H1 (cell line): ENCODE measurements around the gene ZNF618. TPM values are rescaled to one million over a fixed set of nuclear protein-coding genes. Genes with fewer than 3 reads are reported as not detected.

Experiments used
- CTCF ChIA-PET: fragments of 300-600 bp; sonication (Branson Sonifier 250); formaldehyde crosslinking; loops from one replicate; lab custom pipeline; 2021; ENCODE audit not compliant: partially characterized antibody; lab: Charles Lee
- POLR2A ChIA-PET: fragments of 300-600 bp; sonication (Branson Sonifier 250); formaldehyde crosslinking; loops from one replicate; lab custom pipeline; 2021; ENCODE audit warnings: inconsistent platforms; ENCODE audit not compliant: partially characterized antibody; lab: Charles Lee
- DNase-seq, 2 experiments: peaks; one replicate each; pipeline versions ENCODE4 v3.0.0 to v3.0.0-alpha.2; 2010 to 2022; ENCODE audit warnings: low spot score in 2 of 2, low read depth in 1 of 2, mixed read lengths in 1 of 2
- FAIRE-seq: peaks from 2 replicates; lab custom pipeline; 2011; peaks lifted over from hg19 to GRCh38; lab: Jason Lieb, UNC
- H2AFZ ChIP-seq: 2 replicates; pipeline ENCODE4 v1.8.1; 2012; ENCODE audit warnings: low read length, inconsistent platforms
- H2AK5ac ChIP-seq: 2 replicates; pipeline ENCODE4 v1.6.1; 2013; ENCODE audit warnings: low read depth, low read length
- H2BK120ac ChIP-seq: replicated peaks from 2 replicates; pipeline ENCODE3; 2013; ENCODE audit warnings: low read depth, low read length, inconsistent platforms
- H2BK12ac ChIP-seq: 2 replicates; pipeline ENCODE4 v1.6.1; 2013; ENCODE audit warnings: low read depth, low read length
- H2BK15ac ChIP-seq: 2 replicates; pipeline ENCODE4 v1.6.1; 2013; ENCODE audit warnings: low read length
- H2BK20ac ChIP-seq: 2 replicates; pipeline ENCODE4 v1.6.1; 2013; ENCODE audit warnings: low read length
- H2BK5ac ChIP-seq: 2 replicates; pipeline ENCODE4 v1.6.1; 2013; ENCODE audit warnings: low read depth, low read length
- H3K14ac ChIP-seq: 2 replicates; pipeline ENCODE4 v1.6.1; 2013; ENCODE audit warnings: inconsistent platforms; ENCODE audit not compliant: insufficient read length
- H3K18ac ChIP-seq: 2 replicates; pipeline ENCODE4 v1.6.1; 2013; ENCODE audit warnings: low read length; ENCODE audit errors: extremely low read depth
- H3K23ac ChIP-seq: 2 replicates; pipeline ENCODE4 v1.6.1; 2013; ENCODE audit warnings: inconsistent platforms; ENCODE audit not compliant: insufficient read length
- H3K23me2 ChIP-seq: 2 replicates; pipeline ENCODE4 v1.6.1; 2013; ENCODE audit warnings: low read depth, low read length
- H3K27ac ChIP-seq: 2 replicates; pipeline ENCODE4 v1.6.1; 2011; ENCODE audit warnings: low read depth, low read length, inconsistent platforms
- H3K27me3 ChIP-seq, 4 experiments: replicated peaks in 1 of 4; 1 replicate in 1 of 4; 2 replicates in 3 of 4; pipeline versions ENCODE4 v1.6.1 to v1.8.1; 2011 to 2013; ENCODE audit warnings: low read length in 3 of 4, mild to moderate bottlenecking in 3 of 4, inconsistent platforms in 2 of 4, mixed read lengths in 2 of 4, moderate library complexity in 1 of 4; ENCODE audit not compliant: control insufficient read depth in 3 of 4, insufficient read depth in 3 of 4; ENCODE audit errors: extremely low read depth in 1 of 4
- H3K36me3 ChIP-seq, 4 experiments: 2 replicates each; pipeline versions ENCODE4 v1.6.1 to v1.8.1; 2011 to 2013; ENCODE audit warnings: mild to moderate bottlenecking in 4 of 4, low read length in 3 of 4, moderate library complexity in 2 of 4, control low read depth in 1 of 4, inconsistent platforms in 1 of 4; ENCODE audit not compliant: insufficient read depth in 4 of 4, control insufficient read depth in 2 of 4
- H3K4ac ChIP-seq: replicated peaks from 2 replicates; pipeline ENCODE3; 2013; ENCODE audit warnings: low read length, low read depth, mixed read lengths, inconsistent platforms; ENCODE audit not compliant: insufficient read length
- H3K4me1 ChIP-seq, 4 experiments: replicated peaks in 1 of 4; 1 replicate in 1 of 4; 2 replicates in 3 of 4; pipeline versions ENCODE4 v1.6.1 to v1.8.1; 2011 to 2013; ENCODE audit warnings: low read length in 3 of 4, inconsistent platforms in 2 of 4, mixed read lengths in 1 of 4; ENCODE audit not compliant: insufficient read depth in 4 of 4, control insufficient read depth in 3 of 4
- H3K4me2 ChIP-seq, 2 experiments: 2 replicates each; pipeline versions ENCODE4 v1.6.1 to v1.8.1; 2011 to 2013; ENCODE audit warnings: low read depth in 2 of 2, low read length in 2 of 2, control low read depth in 1 of 2, inconsistent platforms in 1 of 2, mild to moderate bottlenecking in 1 of 2; ENCODE audit not compliant: insufficient read depth in 1 of 2
- H3K4me3 ChIP-seq, 4 experiments: fragments of 200-600, 300-600 bp in 1 of 4; sonication (generic), shearing (Covaris generic), sonication (Bioruptor Twin) in 1 of 4; 2 replicates each; pipeline versions ENCODE4 v1.5.1 to v1.8.1; 2011 to 2016; ENCODE audit warnings: low read length in 4 of 4, low read depth in 3 of 4, control low read depth in 2 of 4, inconsistent platforms in 2 of 4, mild to moderate bottlenecking in 2 of 4, mixed read lengths in 1 of 4, moderate library complexity in 1 of 4; ENCODE audit not compliant: insufficient read depth in 2 of 4; ENCODE audit errors: extremely low read depth in 1 of 4
- H3K56ac ChIP-seq: replicated peaks from 2 replicates; pipeline ENCODE3; 2013; ENCODE audit warnings: low read depth, mild to moderate bottlenecking, mixed read lengths, low read length, inconsistent platforms; ENCODE audit not compliant: insufficient read length
- H3K79me1 ChIP-seq: 2 replicates; pipeline ENCODE4 v1.6.1; 2013; ENCODE audit warnings: low read depth, low read length, control low read depth
- H3K79me2 ChIP-seq, 2 experiments: 2 replicates each; pipeline versions ENCODE4 v1.6.1 to v1.8.1; 2012 to 2013; ENCODE audit warnings: low read length in 2 of 2, mild to moderate bottlenecking in 2 of 2, inconsistent platforms in 1 of 2; ENCODE audit not compliant: insufficient read depth in 2 of 2, control insufficient read depth in 1 of 2
- H3K9ac ChIP-seq, 4 experiments: replicated peaks in 1 of 4; 1 replicate in 1 of 4; 2 replicates in 3 of 4; pipeline versions ENCODE4 v1.6.1 to v1.8.1; 2011 to 2013; ENCODE audit warnings: low read depth in 3 of 4, low read length in 3 of 4, control low read depth in 2 of 4, mild to moderate bottlenecking in 2 of 4, moderate library complexity in 2 of 4, inconsistent platforms in 1 of 4; ENCODE audit errors: extremely low read depth in 1 of 4
- H3K9me3 ChIP-seq, 2 experiments: 2 replicates each; pipeline versions ENCODE4 v1.6.1 to v1.8.1; 2012 to 2013; ENCODE audit warnings: mild to moderate bottlenecking in 2 of 2, moderate library complexity in 2 of 2, control low read depth in 1 of 2, inconsistent platforms in 1 of 2, low read depth in 1 of 2, low read length in 1 of 2, mixed read lengths in 1 of 2; ENCODE audit not compliant: insufficient read depth in 2 of 2
- H4K20me1 ChIP-seq, 2 experiments: replicated peaks in 1 of 2; 2 replicates each; pipeline versions ENCODE3 to v1.8.1; 2011 to 2013; ENCODE audit warnings: inconsistent platforms in 2 of 2, low read length in 2 of 2, mild to moderate bottlenecking in 1 of 2; ENCODE audit not compliant: insufficient read depth in 2 of 2, control insufficient read depth in 1 of 2
- H4K5ac ChIP-seq: 2 replicates; pipeline ENCODE4 v1.6.1; 2013; ENCODE audit warnings: low read length, low read depth, mixed read lengths, inconsistent platforms; ENCODE audit not compliant: insufficient read length
- H4K8ac ChIP-seq: 2 replicates; pipeline ENCODE4 v1.8.0; 2013; ENCODE audit warnings: mild to moderate bottlenecking, moderate library complexity, low read length, inconsistent platforms; ENCODE audit not compliant: insufficient read depth; ENCODE audit errors: extremely low read depth
- H4K91ac ChIP-seq: replicated peaks from 2 replicates; pipeline ENCODE3; 2013; ENCODE audit warnings: low read length, mixed read lengths, inconsistent platforms; ENCODE audit not compliant: insufficient read length
- ATF3 ChIP-seq: IDR thresholded peaks from 2 replicates; pipeline ENCODE4 v1.6.1; 2011; ENCODE audit warnings: low read depth, mild to moderate bottlenecking, low read length; ENCODE audit not compliant: insufficient read depth
- BACH1 ChIP-seq: IDR thresholded peaks from 2 replicates; pipeline ENCODE4 v1.6.1; 2012; ENCODE audit warnings: low read length, improper control_type of control experiment
- BRCA1 ChIP-seq: IDR thresholded peaks from 2 replicates; pipeline ENCODE4 v1.6.1; 2012; ENCODE audit warnings: low read depth, low read length, improper control_type of control experiment
- CHD1 ChIP-seq: IDR thresholded peaks from 2 replicates; pipeline ENCODE4 v1.6.1; 2012; ENCODE audit warnings: low read depth, low read length, improper control_type of control experiment
- GABPA ChIP-seq: IDR thresholded peaks from 2 replicates; pipeline ENCODE4 v1.6.1; 2011; ENCODE audit warnings: mild to moderate bottlenecking, low read length, moderate library complexity, borderline replicate concordance; ENCODE audit not compliant: insufficient read depth
- GTF2F1 ChIP-seq: IDR thresholded peaks from 2 replicates; pipeline ENCODE4 v1.6.1; 2012; ENCODE audit warnings: low read depth, low read length, improper control_type of control experiment, borderline replicate concordance
- HDAC2 ChIP-seq, 2 experiments: fragments of 300-600 bp in 1 of 2; sonication (generic) in 1 of 2; IDR thresholded peaks; 2 replicates each; pipeline ENCODE4 v1.6.1; 2011 to 2012; ENCODE audit warnings: low read depth in 2 of 2, low read length in 2 of 2, mild to moderate bottlenecking in 2 of 2, moderate library complexity in 2 of 2, borderline replicate concordance in 1 of 2, inconsistent platforms in 1 of 2
- JUN ChIP-seq: IDR thresholded peaks from 2 replicates; pipeline ENCODE4 v1.6.1; 2011; ENCODE audit warnings: low read depth, mild to moderate bottlenecking, improper control_type of control experiment, low read length
- JUND ChIP-seq: IDR thresholded peaks from 2 replicates; pipeline ENCODE4 v1.6.1; 2011; ENCODE audit warnings: mild to moderate bottlenecking, improper control_type of control experiment, low read length
- NANOG ChIP-seq: IDR thresholded peaks from 2 replicates; pipeline ENCODE4 v1.6.1; 2011; ENCODE audit warnings: low read length, low read depth, mild to moderate bottlenecking, inconsistent platforms; ENCODE audit not compliant: insufficient read depth, poor library complexity, severe bottlenecking
- SP4 ChIP-seq: IDR thresholded peaks from 2 replicates; pipeline ENCODE4 v1.6.1; 2012; ENCODE audit warnings: low read length, inconsistent platforms
- SRF ChIP-seq: IDR thresholded peaks from 2 replicates; pipeline ENCODE4 v1.6.1; 2011; ENCODE audit warnings: mild to moderate bottlenecking, low read depth, low read length, moderate library complexity
- TAF7 ChIP-seq: optimal IDR thresholded peaks from 2 replicates; pipeline ENCODE3; 2011; ENCODE audit warnings: low read depth, mild to moderate bottlenecking, inconsistent platforms, low read length, moderate library complexity, borderline replicate concordance
- TCF12 ChIP-seq: IDR thresholded peaks from 2 replicates; pipeline ENCODE4 v1.6.1; 2011; ENCODE audit warnings: low read depth, mild to moderate bottlenecking, low read length
- WGBS, 2 experiments: shearing (Covaris generic) in 1 of 2; methylation state at CpG; one replicate each; pipeline versions ENCODE4 v1.1.6 to v1.1.7; 2013 to 2015; ENCODE audit warnings: low lambda C conversion rate in 2 of 2, mixed read lengths in 2 of 2, inconsistent platforms in 1 of 2, low coverage in 1 of 2, missing lambda C conversion rate in 1 of 2; ENCODE audit not compliant: insufficient replicate concordance in 2 of 2, insufficient coverage in 1 of 2, insufficient read length in 1 of 2; ENCODE audit errors: extremely low coverage in 1 of 2, missing lambda C conversion rate in 1 of 2; 5-methylcytosine and 5-hydroxymethylcytosine counted together
- polyA plus RNA-seq, 7 experiments: library from polyadenylated mRNA; depleted of rRNA in 3 of 7; stranded (reverse) in 5 of 7; unstranded in 2 of 7; fragments of >200 nt in 5 of 7; fragments of 200-250 nt in 2 of 7; gene quantifications; 1 replicate in 5 of 7; 2 replicates in 1 of 7; 4 replicates in 1 of 7; pipeline versions ENCODE4 v1.2.1 to v1.2.3, GENCODE V29; 2011 to 2013; ENCODE audit warnings: missing spikeins in 2 of 7, mixed read lengths in 2 of 7
- total RNA-seq: library from RNA; stranded (reverse); fragmentation: NEBNext Ultra II Directional; extraction: Animal tissue kit (Norgen Biotek cat#: 25700); gene quantifications from 2 replicates; pipeline ENCODE4 v1.2.1, GENCODE V29; 2021

ZNF618 gene
- total and polyA plus RNA-seq, 2 of the 8 experiments (the other 6 are each of a cell fraction or from before 2014, with no cell fraction given), result 9.6 to 28.5 TPM

GRCh38 chr9:113931777-113932176, 55.7 kb downstream of the ZNF618 start:
- H3K79me2 ChIP-seq, result peaks cover 3 to 55% of the 10 kb centered on the region in 2 experiments; a peak in 3 of 4 replicates
- H2BK15ac ChIP-seq, result no peak overlapping the region
- WGBS, 2 experiments, result 80% methylated on average over 4 of the region's 4 CpGs; no CpG with 5 or more reads in 1 of the 2 experiments
- H3K36me3 ChIP-seq, result no peaks in the 10 kb centered on the region
- no peak overlapping the region for H4K91ac ChIP-seq
- H3K27ac ChIP-seq, result no peak overlapping the region
- DNase-seq (no peak), FAIRE-seq (no peak)
- peaks cover 0 to 4% (median 3%) of the 10 kb centered on the region in 4 experiments; a peak in 5 of 7 replicates for H3K4me1 ChIP-seq
- H3K4me3 ChIP-seq, result no peak overlapping the region
- H3K9ac ChIP-seq, result no peak overlapping the region
- no peak overlapping the region for H3K4ac ChIP-seq
- H4K20me1 ChIP-seq, result peaks cover 4 to 11% of the 10 kb centered on the region in 2 experiments
- CTCF ChIA-PET, result no interaction called here
- no peak overlapping the region for H3K56ac ChIP-seq
- no peak overlapping the region for H3K23ac ChIP-seq
- H3K79me1 ChIP-seq, result peaks cover 11% of the 10 kb centered on the region
- H3K9me3 ChIP-seq, result peaks cover 0 to 2% of the 10 kb centered on the region in 2 experiments; a peak in 2 of 4 replicates
- no peak overlapping the region for H3K14ac ChIP-seq
- no peaks in the 10 kb centered on the region; the same call in 1 of the 2 replicates for H3K23me2 ChIP-seq
- no peak overlapping the region for H4K5ac ChIP-seq
- H4K8ac ChIP-seq, result no peak overlapping the region
- no peak overlapping the region for H2BK12ac ChIP-seq
- H2AK5ac ChIP-seq, result no peak overlapping the region
- no peak overlapping the region for H3K18ac ChIP-seq
- no peak overlapping the region for H2BK120ac ChIP-seq
- no peak overlapping the region for H2BK20ac ChIP-seq
- no peak overlapping the region for H2AFZ ChIP-seq
- no peak overlapping the region for H2BK5ac ChIP-seq
- POLR2A ChIA-PET, result no interaction called here
- H3K27me3 ChIP-seq, result no peaks in the 10 kb centered on the region
- H3K4me2 ChIP-seq, result no peak overlapping the region
- TF ChIP-seq HDAC2 (IDR thresholded peaks at IDR 0.05; ENCODE audit: borderline replicate concordance in 1 of 2, low read depth in 2 of 2, low read length in 2 of 2) (no peak), BACH1 (no peak), BRCA1 (no peak), CHD1 (no peak), SP4 (no peak), JUND (no peak), NANOG (no peak), ATF3 (no peak), TAF7 (no peak), GTF2F1 (no peak), TCF12 (no peak), GABPA (no peak), SRF (no peak), JUN (no peak)
